GM12891 (cell line): Measurements from ENCODE around the gene TBC1D30.

ENCODE experiments used
- DNase-seq: peaks from one replicate; pipeline ENCODE4 v3.0.0; 2011; ENCODE audit warnings: low spot score; ENCODE audit not compliant: insufficient read length
- FAIRE-seq: peaks from 2 replicates; lab custom pipeline; 2011; peaks lifted over from hg19 to GRCh38; lab: Jason Lieb, UNC
- PAX5 ChIP-seq: IDR thresholded peaks from 2 replicates; pipeline ENCODE4 v1.6.1; 2011; ENCODE audit warnings: low read length, moderate library complexity, mild to moderate bottlenecking; ENCODE audit not compliant: insufficient read depth, severe bottlenecking
- POLR2A ChIP-seq: IDR thresholded peaks from 2 replicates; pipeline ENCODE4 v1.6.1; 2011; ENCODE audit warnings: low read depth, low read length, control low read depth
- POLR2AphosphoS5 ChIP-seq: IDR thresholded peaks from 2 replicates; pipeline ENCODE4 v1.6.1; 2011; ENCODE audit warnings: low read depth, low read length, control low read depth
- POU2F2 ChIP-seq: IDR thresholded peaks from 2 replicates; pipeline ENCODE4 v1.6.1; 2011; ENCODE audit warnings: low read depth, mild to moderate bottlenecking, control low read depth, low read length, moderate library complexity
- SPI1 ChIP-seq: IDR thresholded peaks from 2 replicates; pipeline ENCODE4 v1.6.1; 2011; ENCODE audit warnings: low read depth, low read length, control low read depth
- TAF1 ChIP-seq: IDR thresholded peaks from 2 replicates; pipeline ENCODE4 v1.6.1; 2011; ENCODE audit warnings: low read depth, low read length, control low read depth

Gene TBC1D30

GRCh38 chr12:64907097-64907496, 82.7 kb downstream of the TBC1D30 start:
- FAIRE-seq = no peak
- TF ChIP-seq POU2F2 = no peak
- TF ChIP-seq SPI1 = no peak
- no peak for TF ChIP-seq PAX5
- TF ChIP-seq POLR2AphosphoS5 = no peak
- TF ChIP-seq POLR2A = no peak
- TF ChIP-seq TAF1 = no peak
- no peak for DNase-seq

GRCh38 chr12:64909124-64909523, 84.7 kb downstream of the TBC1D30 start:
- DNase-seq = no peak
- TF ChIP-seq POLR2A (no peak), SPI1 (no peak), TAF1 (no peak)
- no peak for FAIRE-seq

- FAIRE-seq (no peak), DNase-seq (no peak)
- TF ChIP-seq PAX5 (no peak), TAF1 (no peak), POLR2AphosphoS5 (no peak), POU2F2 (no peak), SPI1 (no peak), POLR2A (no peak)
These were observed 86.6 kb downstream of the TBC1D30 start for GRCh38 chr12:64911081-64911480.

GRCh38 chr12:64911912-64912311, 87.5 kb downstream of the TBC1D30 start:
- no peak for DNase-seq
- TF ChIP-seq POLR2A = no peak
- TF ChIP-seq PAX5 = no peak
- TF ChIP-seq TAF1 = no peak
- no peak for TF ChIP-seq POU2F2
- no peak for TF ChIP-seq SPI1
- TF ChIP-seq POLR2AphosphoS5 = no peak
- no peak for FAIRE-seq

- FAIRE-seq (no peak), DNase-seq (no peak)
- TF ChIP-seq TAF1 = no peak
- no peak for TF ChIP-seq POU2F2
- no peak for TF ChIP-seq POLR2AphosphoS5
- no peak for TF ChIP-seq SPI1
- TF ChIP-seq PAX5 = no peak
- TF ChIP-seq POLR2A = no peak
These were observed 88.2 kb downstream of the TBC1D30 start for GRCh38 chr12:64912516-64913255.

- TF ChIP-seq SPI1 (no peak), POLR2A (no peak), POLR2AphosphoS5 (no peak), POU2F2 (no peak), PAX5 (no peak), TAF1 (no peak)
- FAIRE-seq (no peak), DNase-seq (no peak)
These were observed 90.8 kb downstream of the TBC1D30 start for GRCh38 chr12:64915242-64915641.

GRCh38 chr12:64916411-64917261, 92.2 kb downstream of the TBC1D30 start:
- no peak for FAIRE-seq
- no peak for TF ChIP-seq SPI1
- no peak for TF ChIP-seq POLR2AphosphoS5
- TF ChIP-seq POLR2A = no peak
- TF ChIP-seq TAF1 = no peak
- no peak for TF ChIP-seq PAX5
- TF ChIP-seq POU2F2 = no peak
- no peak for DNase-seq

- TF ChIP-seq PAX5 (no peak), SPI1 (no peak)
- no peak for FAIRE-seq
- no peak for DNase-seq
These were observed 93.9 kb downstream of the TBC1D30 start for GRCh38 chr12:64918344-64918743.

- no peak for DNase-seq
- TF ChIP-seq POLR2A (no peak), POLR2AphosphoS5 (no peak), TAF1 (no peak), POU2F2 (no peak), PAX5 (no peak)
- FAIRE-seq = no peak
These were observed 94.4 kb downstream of the TBC1D30 start for GRCh38 chr12:64918801-64919200.

- TF ChIP-seq POU2F2 (no peak), TAF1 (no peak), POLR2AphosphoS5 (no peak), POLR2A (no peak), SPI1 (no peak), PAX5 (no peak)
- no peak for DNase-seq
- no peak for FAIRE-seq
These were observed 98.4 kb downstream of the TBC1D30 start for GRCh38 chr12:64922853-64923252.

GRCh38 chr12:64923536-64923935, 99.1 kb downstream of the TBC1D30 start:
- no peak for DNase-seq
- peak; percentile 38; the same call in 1 of the 2 replicates for TF ChIP-seq SPI1
- no peak for TF ChIP-seq POLR2A
- FAIRE-seq = peak; percentile 41
